ENCODE results near the gene LAMP2. TPM values are rescaled to one million over a fixed set of nuclear protein-coding genes. Genes with fewer than 3 reads are reported as not detected.
"Not testable (repeated sequence)": the region's sequence is repeated elsewhere in the genome, so short reads cannot be mapped to it uniquely, and the experiment has no call there.

Gene LAMP2
- total RNA-seq, 2 experiments from 2014 or later = 47.7 to 59.5 TPM

DNA sequence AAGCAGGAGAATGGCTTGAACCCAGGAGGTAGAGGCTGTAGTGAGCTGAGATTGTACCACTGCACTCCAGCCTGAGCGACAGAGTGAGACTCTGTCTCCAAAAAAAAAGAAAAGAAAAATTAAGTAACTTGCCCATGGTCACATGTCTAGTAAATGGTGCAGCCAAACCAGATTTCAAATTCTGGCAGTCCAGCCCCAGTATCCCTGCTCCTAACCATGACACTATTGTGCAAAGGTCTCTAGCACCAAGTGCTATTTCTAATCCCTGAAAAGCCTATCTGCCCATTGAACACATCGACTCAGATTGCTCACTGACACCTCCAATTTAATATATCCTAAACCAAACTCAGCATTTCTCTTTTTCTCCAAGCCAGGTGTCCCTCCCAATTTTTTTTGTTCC, 7.6 kb upstream of the LAMP2 start:
- no peaks in the 10 kb centered on the region for H3K27me3 Mint-ChIP-seq
- H3K4me1 Mint-ChIP-seq = peaks cover 4% of the 10 kb centered on the region
- no peaks in the 10 kb centered on the region for H3K36me3 Mint-ChIP-seq (ENCODE audit: low read depth)
- ChIA-PET CTCF (interaction anchor here (2.6 kb wide), 1 partner anchor 10 kb away, joined by 8 read pairs; no protein-coding TSS in a partner anchor), POLR2A (no interaction called here)
- H3K9me3 Mint-ChIP-seq = no peaks in the 10 kb centered on the region
- H3K4me3 Mint-ChIP-seq = no peak overlapping the region
- H3K27ac Mint-ChIP-seq = no peak overlapping the region
- no peak for DNase-seq

DNA sequence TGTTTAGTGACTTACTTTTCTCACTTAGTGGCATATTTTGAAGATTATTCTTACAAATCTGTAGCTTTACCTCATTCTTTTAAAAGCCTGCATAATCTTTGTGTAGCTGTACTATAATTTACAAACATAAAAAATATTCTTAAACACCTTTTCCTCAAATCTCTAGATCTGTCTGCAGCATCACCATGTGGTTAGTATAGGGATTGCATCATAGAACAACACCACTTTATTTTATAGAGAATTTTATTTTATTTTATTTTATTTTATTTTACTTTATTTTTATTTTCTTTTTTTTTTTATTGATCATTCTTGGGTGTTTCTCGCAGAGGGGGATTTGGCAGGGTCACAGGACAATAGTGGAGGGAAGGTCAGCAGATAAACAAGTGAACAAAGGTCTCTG, 6.4 kb upstream of the LAMP2 start:
- H3K27me3 Mint-ChIP-seq; H3K36me3 Mint-ChIP-seq (ENCODE audit: low read depth); H3K9me3 Mint-ChIP-seq; H3K4me3 Mint-ChIP-seq; H3K27ac Mint-ChIP-seq; H3K4me1 Mint-ChIP-seq; POLR2A ChIA-PET: not testable (repeated sequence)
- peak; percentile 11 for DNase-seq
- CTCF ChIA-PET = interaction anchor here (0.6 to 1.0 kb wide), 2 partner anchors 10 to 141 kb away, joined by 3 to 4 read pairs; no protein-coding TSS in a partner anchor

DNA sequence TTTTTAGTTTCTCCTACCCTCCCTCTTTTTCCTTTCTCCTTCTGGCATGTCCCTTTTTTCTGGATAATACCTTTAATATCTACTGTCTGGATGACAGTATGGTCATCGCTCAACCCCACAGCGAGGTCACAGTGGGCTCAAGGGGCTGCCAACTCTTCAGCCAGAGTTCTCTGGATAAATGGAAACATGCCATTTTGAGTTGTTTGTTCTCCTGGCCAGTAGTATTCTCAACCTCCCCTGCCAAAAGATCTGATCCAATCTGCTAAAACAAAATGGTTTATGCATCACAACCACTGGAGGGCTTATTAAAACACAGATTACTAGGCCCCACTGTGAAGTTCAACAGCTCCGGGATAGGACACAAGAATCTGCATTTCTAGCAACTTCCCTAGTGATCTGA, 5.0 kb upstream of the LAMP2 start:
- DNase-seq = no peak
- Mint-ChIP-seq H3K9me3 (no peaks in the 10 kb centered on the region), H3K27me3 (no peaks in the 10 kb centered on the region), H3K4me1 (peaks cover 4% of the 10 kb centered on the region), H3K4me3 (no peak overlapping the region), H3K36me3 (ENCODE audit: low read depth) (no peaks in the 10 kb centered on the region), H3K27ac (no peak overlapping the region)
- ChIA-PET POLR2A (no interaction called here), CTCF (no interaction called here)

DNA sequence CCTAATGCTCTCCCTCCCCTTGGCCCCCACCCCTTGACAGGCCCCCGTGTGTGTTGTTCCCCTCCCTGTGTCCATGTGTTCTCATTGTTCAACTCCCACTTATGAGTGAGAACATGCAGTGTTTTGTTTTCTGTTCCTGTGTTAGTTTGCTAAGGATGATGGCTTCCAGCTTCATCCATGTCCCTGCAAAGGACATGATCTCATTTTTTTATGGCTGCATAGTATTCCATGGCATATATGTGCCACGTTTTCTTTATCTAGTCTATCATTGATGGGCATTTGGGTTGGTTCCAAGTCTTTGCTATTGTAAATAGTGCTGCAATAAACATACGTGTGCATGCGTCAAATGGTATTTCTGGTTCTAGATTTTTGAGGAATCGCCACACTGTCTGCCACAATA, 561 bp upstream of the LAMP2 start:
- Mint-ChIP-seq H3K4me3 (peak overlapping the region; percentile 90), H3K4me1 (peaks cover 13% of the 10 kb centered on the region)
- POLR2A ChIA-PET; H3K9me3 Mint-ChIP-seq; H3K36me3 Mint-ChIP-seq (ENCODE audit: low read depth); DNase-seq; H3K27me3 Mint-ChIP-seq; H3K27ac Mint-ChIP-seq: not testable (repeated sequence)
- CTCF ChIA-PET = interaction anchor here (2.0 kb wide), 1 partner anchor 17 kb away, joined by 7 read pairs; no protein-coding TSS in a partner anchor

DNA sequence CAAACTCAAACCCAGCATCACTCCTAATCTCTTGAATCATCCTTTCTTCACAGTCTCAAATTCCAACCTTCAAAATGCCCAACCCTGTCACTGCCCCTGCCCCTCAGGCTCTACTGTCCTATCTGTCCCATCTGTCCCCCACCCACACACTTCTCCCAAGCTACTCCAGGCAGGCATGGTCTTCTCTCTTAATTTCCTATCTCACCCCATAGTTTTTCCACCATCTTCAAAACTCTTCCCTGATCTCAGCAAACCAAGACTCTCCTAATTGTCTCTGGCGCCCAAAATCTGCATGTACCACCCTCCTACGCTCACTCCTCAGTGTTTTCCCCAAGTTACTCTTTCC, 644 bp downstream of the LAMP2 start:
- POLR2A ChIA-PET = no interaction called here
- Mint-ChIP-seq H3K36me3 (ENCODE audit: low read depth) (peaks cover 5% of the 10 kb centered on the region), H3K27ac (peak overlapping the region; percentile 94), H3K27me3 (no peaks in the 10 kb centered on the region), H3K4me1 (peaks cover 13% of the 10 kb centered on the region), H3K9me3 (no peaks in the 10 kb centered on the region), H3K4me3 (peak overlapping the region; percentile 90)
- DNase-seq = no peak
- CTCF ChIA-PET = interaction anchor here (2.0 kb wide), 1 partner anchor 18 kb away, joined by 7 read pairs; no protein-coding TSS in a partner anchor

DNA sequence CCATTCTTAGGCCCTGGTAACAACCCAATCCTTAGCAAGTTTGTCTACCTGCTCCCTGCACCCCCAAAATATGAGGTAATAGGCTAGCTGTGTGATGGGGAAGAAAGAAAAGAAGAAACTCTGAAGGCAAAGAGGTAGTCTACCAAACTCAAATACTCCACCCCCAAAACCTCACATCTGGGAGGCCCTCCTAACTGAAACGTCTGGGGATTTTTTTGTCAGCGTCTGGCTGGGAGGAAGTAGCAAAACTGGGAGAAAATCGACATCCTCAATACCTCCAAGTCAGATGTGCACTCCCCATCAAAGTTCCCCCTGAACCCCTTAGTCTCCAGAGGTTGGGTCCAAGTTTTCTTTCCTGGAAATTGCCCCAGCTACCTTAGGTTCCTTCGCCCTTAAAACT, 1.0 kb downstream of the LAMP2 start:
- Mint-ChIP-seq H3K9me3 (no peaks in the 10 kb centered on the region), H3K4me1 (peaks cover 13% of the 10 kb centered on the region), H3K27ac (peak overlapping the region; percentile 94), H3K27me3 (no peaks in the 10 kb centered on the region), H3K4me3 (peak overlapping the region; percentile 90), H3K36me3 (ENCODE audit: low read depth) (peaks cover 5% of the 10 kb centered on the region)
- no peak for DNase-seq
- ChIA-PET CTCF (interaction anchor here (2.0 kb wide), 1 partner anchor 18 kb away, joined by 7 read pairs; no protein-coding TSS in a partner anchor), POLR2A (no interaction called here)

DNA sequence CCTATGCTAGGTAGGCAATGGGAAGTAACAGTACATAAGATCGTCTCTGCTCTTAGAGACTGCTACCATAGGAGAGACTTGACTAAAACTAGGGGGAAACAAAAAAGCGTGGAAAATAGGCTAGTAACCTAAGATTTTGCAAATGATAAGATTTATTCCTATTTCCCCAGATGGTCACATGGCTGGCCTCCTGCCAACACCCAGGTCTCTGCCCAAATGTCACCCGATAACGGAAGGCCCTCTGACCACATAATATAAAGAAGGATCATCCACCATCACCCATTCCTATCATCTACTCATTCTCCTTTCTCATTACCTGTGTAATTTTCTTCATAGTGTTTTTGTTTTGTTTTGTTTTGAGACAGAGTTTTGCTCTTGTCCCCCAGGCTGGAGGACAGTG, 4.7 kb downstream of the LAMP2 start:
- ChIA-PET CTCF (interaction anchor here (1.5 to 1.9 kb wide), 2 partner anchors 11 kb away, joined by 4 to 9 read pairs; no protein-coding TSS in a partner anchor), POLR2A (no interaction called here)
- no peak overlapping the region for H3K4me3 Mint-ChIP-seq
- no peak for DNase-seq
- H3K4me1 Mint-ChIP-seq = peaks cover 17% of the 10 kb centered on the region
- H3K9me3 Mint-ChIP-seq = no peaks in the 10 kb centered on the region
- H3K36me3 Mint-ChIP-seq (ENCODE audit: low read depth) = peaks cover 5% of the 10 kb centered on the region
- H3K27ac Mint-ChIP-seq = no peak overlapping the region
- H3K27me3 Mint-ChIP-seq = no peaks in the 10 kb centered on the region

DNA sequence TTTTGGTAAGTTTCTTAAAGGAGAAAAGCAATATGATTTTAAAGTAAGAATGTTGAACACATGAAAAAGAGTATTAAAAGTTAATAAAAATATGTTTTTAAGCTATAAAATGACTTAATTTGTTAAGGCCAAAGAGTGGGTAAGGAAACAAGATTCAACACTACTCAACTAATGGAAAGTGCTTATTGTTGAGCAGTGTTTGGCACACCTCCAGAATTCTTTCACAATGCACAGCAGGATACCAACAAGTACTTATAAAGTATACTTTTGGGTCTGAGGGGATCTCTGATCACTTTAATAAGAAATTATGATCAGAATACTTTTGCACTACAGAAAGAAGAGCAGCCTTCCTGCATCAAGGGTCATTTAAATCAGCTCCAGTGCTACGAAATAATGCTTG, 5.9 kb downstream of the LAMP2 start:
- H3K27ac Mint-ChIP-seq = no peak overlapping the region
- CTCF ChIA-PET = interaction anchor here (0.9 to 3.5 kb wide), 2 partner anchors 9 to 16 kb away, joined by 3 to 9 read pairs; no protein-coding TSS in a partner anchor
- POLR2A ChIA-PET = no interaction called here
- peaks cover 3% of the 10 kb centered on the region for H3K36me3 Mint-ChIP-seq (ENCODE audit: low read depth)
- peaks cover 23% of the 10 kb centered on the region for H3K4me1 Mint-ChIP-seq
- H3K27me3 Mint-ChIP-seq = no peaks in the 10 kb centered on the region
- H3K9me3 Mint-ChIP-seq = no peaks in the 10 kb centered on the region
- no peak overlapping the region for H3K4me3 Mint-ChIP-seq
- DNase-seq = no peak

DNA sequence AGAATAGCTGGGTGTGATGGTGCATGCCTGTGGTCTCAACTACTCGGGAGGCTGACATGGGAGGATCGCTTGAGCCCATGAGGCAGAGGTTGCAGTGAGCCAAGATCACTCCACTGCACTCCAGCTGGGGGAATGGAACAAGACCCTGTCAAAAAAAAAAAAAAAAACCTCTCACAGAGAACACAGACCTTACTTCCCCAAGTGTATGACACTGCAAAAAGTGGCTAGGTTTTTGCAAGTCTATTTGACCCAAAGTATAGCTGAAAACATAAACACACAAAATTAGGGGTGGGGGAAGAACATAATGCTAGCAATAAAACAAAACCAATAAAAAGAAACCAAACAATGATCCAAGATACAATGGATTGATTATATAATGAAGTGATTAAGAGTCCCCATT, 6.7 kb downstream of the LAMP2 start:
- POLR2A ChIA-PET = no interaction called here
- peaks cover 28% of the 10 kb centered on the region for H3K4me1 Mint-ChIP-seq

DNA sequence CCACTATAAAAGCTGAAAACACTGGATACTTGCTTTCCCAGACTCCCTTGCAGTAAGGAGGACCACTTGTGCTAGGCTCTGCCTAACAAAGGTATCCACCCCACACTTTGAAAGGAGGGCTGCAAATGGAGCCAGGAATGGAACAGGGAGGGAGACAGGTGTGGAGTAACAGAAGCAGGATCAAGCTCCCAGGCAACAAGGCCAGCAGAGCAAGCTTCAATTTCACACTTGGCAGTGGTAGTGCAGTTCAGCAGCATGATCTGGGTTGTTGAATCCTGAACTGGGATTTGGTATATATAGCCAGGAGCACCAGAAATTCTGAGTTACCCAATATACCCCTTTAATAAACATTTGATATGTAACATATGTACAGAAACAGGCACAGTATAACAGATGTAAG, 9.8 kb downstream of the LAMP2 start:
- Mint-ChIP-seq H3K27me3 (no peaks in the 10 kb centered on the region), H3K4me3 (no peak overlapping the region), H3K27ac (no peak overlapping the region), H3K4me1 (peaks cover 38% of the 10 kb centered on the region), H3K9me3 (no peaks in the 10 kb centered on the region), H3K36me3 (ENCODE audit: low read depth) (peaks cover 8% of the 10 kb centered on the region)
- ChIA-PET POLR2A (no interaction called here), CTCF (interaction anchor here (1.1 kb wide), 1 partner anchor 27 kb away, joined by 3 read pairs; no protein-coding TSS in a partner anchor)
- DNase-seq = no peak

More for the DNA sequence above, 6.7 kb downstream of the LAMP2 start:
- CTCF ChIA-PET = interaction anchor here (0.6 to 3.5 kb wide), 5 partner anchors 10 to 364 kb away, joined by 3 to 9 read pairs (median 4); no protein-coding TSS in a partner anchor
- no peak for DNase-seq
- Mint-ChIP-seq H3K27me3 (no peaks in the 10 kb centered on the region), H3K4me3 (no peak overlapping the region), H3K9me3 (no peaks in the 10 kb centered on the region), H3K36me3 (ENCODE audit: low read depth) (peaks cover 3% of the 10 kb centered on the region), H3K27ac (no peak overlapping the region)

DNA sequence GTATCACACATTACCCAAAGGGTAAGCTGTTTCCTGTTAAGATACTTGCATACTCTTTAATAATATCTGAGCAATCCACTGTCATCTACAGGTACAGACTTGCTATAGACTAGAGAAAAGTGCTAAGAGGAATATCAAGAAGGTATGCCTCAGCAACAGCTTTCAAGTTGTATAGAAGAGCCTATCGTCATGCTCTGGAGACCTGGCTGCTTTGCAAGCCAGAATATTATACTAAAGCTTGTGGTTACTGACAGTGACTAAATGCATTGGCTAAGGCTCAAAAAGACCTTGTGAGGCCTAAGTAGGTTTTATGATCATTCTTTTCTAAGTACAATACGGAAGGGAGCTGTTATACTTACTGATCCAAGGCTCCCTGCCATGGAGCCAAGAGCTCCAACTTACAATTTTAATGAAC, 11.3 kb downstream of the LAMP2 start:
- H3K36me3 Mint-ChIP-seq (ENCODE audit: low read depth) = peaks cover 12% of the 10 kb centered on the region
- no peaks in the 10 kb centered on the region for H3K9me3 Mint-ChIP-seq
- peak overlapping the region; percentile 19 for H3K27ac Mint-ChIP-seq
- H3K27me3 Mint-ChIP-seq = no peaks in the 10 kb centered on the region
- no peak for DNase-seq
- ChIA-PET CTCF (interaction anchor here (0.8 to 1.6 kb wide), 2 partner anchors 14 to 28 kb away, joined by 3 read pairs; no protein-coding TSS in a partner anchor), POLR2A (interaction anchor here (1.0 kb wide), 1 partner anchor 8 kb away, joined by 5 read pairs; no protein-coding TSS in a partner anchor)
- H3K4me3 Mint-ChIP-seq = peak overlapping the region; percentile 58
- H3K4me1 Mint-ChIP-seq = peaks cover 44% of the 10 kb centered on the region

DNA sequence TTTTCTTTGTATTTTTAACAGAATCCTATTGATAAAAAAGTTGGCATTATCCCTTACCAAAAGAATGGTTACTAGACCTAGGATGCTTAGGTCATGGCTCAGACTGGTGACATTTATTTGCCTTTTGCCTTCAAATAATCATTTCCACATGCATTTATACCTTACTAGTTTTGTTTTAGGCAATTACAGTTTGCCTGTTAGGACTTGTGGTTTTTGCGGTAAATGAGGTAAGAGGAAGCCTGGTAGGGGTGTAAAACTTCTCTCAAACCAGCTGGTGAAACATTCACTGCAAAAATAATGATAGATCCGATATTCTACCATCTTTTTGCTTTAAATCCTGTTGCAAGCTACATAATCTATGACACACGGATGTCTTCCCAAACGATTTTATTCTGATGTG, 12.1 kb downstream of the LAMP2 start:
- peaks cover 15% of the 10 kb centered on the region for H3K36me3 Mint-ChIP-seq (ENCODE audit: low read depth)
- peak; percentile 43 for DNase-seq
- H3K9me3 Mint-ChIP-seq = no peaks in the 10 kb centered on the region
- H3K4me3 Mint-ChIP-seq = peak overlapping the region; percentile 58
- no peaks in the 10 kb centered on the region for H3K27me3 Mint-ChIP-seq
- ChIA-PET POLR2A (no interaction called here), CTCF (interaction anchor here (1.6 kb wide), 1 partner anchor 15 kb away, joined by 3 read pairs; no protein-coding TSS in a partner anchor)
- peaks cover 47% of the 10 kb centered on the region for H3K4me1 Mint-ChIP-seq
- peak overlapping the region; percentile 78 for H3K27ac Mint-ChIP-seq

DNA sequence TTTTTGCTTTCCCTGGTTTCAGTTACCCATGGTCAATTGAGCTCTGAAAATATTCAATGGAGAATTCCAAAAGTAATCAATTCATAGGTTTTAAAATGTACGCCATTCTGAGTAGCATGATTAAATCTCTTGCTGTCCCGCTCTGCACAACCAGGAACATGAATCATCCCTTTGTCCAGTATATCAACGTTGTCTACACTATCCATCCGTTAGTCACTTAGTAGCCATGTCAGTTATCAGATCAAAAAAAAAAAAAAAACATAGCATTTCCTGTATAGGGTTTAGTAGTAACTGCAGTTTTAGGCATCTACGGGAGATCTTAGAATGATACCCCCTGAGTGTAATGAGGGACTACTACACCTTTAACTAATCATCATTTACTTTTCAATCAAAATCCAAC, 15.1 kb downstream of the LAMP2 start:
- H3K9me3 Mint-ChIP-seq = no peaks in the 10 kb centered on the region
- no peak overlapping the region for H3K27ac Mint-ChIP-seq
- ChIA-PET POLR2A (no interaction called here), CTCF (interaction anchor here (1.0 to 1.9 kb wide), 2 partner anchors 10 to 11 kb away, joined by 3 to 9 read pairs; no protein-coding TSS in a partner anchor)
- H3K27me3 Mint-ChIP-seq = no peaks in the 10 kb centered on the region
- no peak for DNase-seq
- no peak overlapping the region for H3K4me3 Mint-ChIP-seq
- H3K36me3 Mint-ChIP-seq (ENCODE audit: low read depth) = peaks cover 20% of the 10 kb centered on the region
- H3K4me1 Mint-ChIP-seq = peaks cover 44% of the 10 kb centered on the region

DNA sequence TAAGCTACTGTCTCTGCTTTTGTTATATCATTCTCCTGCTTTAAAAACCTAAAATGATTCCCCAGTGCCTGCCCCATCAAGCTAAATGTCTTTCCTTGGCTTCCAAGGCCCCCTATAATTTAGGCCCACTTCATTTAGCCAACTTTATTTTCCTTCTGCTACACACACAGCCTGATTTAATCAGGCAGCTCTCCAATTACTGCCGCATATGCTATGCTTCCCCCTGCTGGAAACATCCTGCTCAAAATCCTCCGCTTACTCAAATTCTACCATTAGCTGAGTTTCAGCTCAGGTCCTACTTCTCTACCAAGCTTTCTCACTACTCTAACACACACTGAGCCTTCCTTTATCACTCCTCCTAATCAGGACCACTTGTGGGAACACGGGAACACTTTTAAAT, 17.0 kb downstream of the LAMP2 start:
- Mint-ChIP-seq H3K4me1 (peaks cover 26% of the 10 kb centered on the region), H3K27me3 (no peaks in the 10 kb centered on the region), H3K27ac (no peak overlapping the region), H3K36me3 (ENCODE audit: low read depth) (peaks cover 19% of the 10 kb centered on the region), H3K4me3 (no peak overlapping the region), H3K9me3 (no peaks in the 10 kb centered on the region)
- POLR2A ChIA-PET = no interaction called here
- CTCF ChIA-PET = interaction anchor here (2.2 kb wide), 1 partner anchor 9 kb away, joined by 6 read pairs; no protein-coding TSS in a partner anchor
- peak; percentile 7 for DNase-seq

All from activated CD4-positive, alpha-beta T cell treated with anti-CD3 and anti-CD28 coated beads, Interleukin-2, amount 10 ng/mL, durations not matched to agents 7 days and 5 days (primary cell).